Activated effector memory CD4-positive, alpha-beta T cell treated with Interleukin-2 at 50 U/mL for 16 hours (primary cell): ENCODE measurements around the gene WWOX.

ENCODE experiments used
- DNase-seq: peaks from one replicate; pipeline ENCODE4 v3.0.0-alpha.2; 2020

Gene WWOX

DNA sequence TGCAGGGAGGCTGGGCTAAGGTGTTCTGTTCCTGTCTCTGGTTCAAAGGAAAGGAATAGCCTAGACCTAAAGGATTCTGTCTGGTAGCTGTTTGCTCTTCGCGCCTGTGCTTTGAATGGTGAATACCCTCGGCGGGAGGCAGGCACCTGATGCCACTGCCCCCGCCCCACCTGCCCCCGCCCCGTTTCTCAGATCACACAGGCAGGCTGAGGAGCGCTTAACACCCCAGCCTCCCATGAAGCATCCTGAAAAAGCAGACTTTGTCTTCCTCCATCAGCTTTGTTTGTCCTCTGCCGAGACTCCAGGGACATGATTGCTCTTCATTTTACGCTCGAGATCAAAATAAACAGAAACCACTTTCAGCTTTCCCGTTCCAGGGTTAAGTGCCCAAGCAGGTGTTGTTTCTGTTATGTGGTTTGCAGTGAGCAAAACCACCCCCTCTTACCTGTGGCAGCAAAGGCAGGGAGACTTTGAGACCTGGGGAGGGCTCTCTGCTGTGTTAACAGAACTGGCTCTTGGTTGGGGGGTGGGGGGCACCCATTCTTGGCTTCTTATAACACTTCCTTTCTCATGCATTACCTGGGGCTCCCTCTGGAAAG lies 452.1 kb downstream of the WWOX start:
- DNase-seq, result no peak

DNA sequence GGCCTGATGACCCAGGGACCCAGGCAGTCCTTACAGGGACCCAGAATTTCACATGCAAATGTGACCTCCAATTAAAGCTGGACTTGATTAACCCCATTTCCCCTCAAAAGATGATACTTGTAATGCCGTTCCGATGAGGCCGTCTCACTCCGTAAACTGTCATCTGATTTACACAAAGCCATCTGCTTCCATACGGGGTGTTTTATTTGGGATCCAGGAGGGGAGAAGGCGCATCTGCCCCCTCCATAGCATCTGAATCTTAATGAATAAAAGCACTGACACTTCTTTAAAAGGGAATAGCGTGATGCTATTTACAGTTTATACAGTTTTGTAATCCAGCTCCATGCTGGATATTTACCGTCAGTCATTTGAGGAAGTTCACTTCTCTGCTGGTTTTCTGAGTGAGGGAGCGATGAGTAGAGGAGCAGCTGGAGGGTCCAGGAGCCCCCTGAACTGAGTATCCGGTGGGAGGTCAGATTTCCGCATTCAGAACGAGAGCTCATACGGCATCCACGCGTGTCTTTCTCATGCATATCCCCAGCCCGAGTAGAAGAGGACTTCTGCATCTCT lies 452.7 kb downstream of the WWOX start:
- no peak for DNase-seq

DNA sequence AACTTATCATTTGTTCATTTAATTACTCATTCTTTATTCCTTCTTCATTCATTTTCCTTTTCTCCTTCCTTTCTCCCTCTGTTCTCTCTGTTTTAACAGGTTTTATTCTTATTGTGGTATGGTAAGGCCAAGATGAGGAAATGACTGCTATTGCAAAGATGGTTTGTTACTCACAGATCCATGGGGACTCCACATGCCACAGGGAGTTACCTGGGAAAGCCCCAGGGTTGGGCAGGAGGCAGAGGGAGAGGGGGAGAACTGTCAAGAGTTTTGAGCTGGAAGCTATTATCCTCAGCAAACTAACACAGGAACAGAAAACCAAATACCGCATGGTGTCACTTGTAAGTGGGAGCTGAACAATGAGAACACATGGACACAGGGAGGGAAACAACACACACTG lies 453.3 kb downstream of the WWOX start:
- DNase-seq, result no peak

DNA sequence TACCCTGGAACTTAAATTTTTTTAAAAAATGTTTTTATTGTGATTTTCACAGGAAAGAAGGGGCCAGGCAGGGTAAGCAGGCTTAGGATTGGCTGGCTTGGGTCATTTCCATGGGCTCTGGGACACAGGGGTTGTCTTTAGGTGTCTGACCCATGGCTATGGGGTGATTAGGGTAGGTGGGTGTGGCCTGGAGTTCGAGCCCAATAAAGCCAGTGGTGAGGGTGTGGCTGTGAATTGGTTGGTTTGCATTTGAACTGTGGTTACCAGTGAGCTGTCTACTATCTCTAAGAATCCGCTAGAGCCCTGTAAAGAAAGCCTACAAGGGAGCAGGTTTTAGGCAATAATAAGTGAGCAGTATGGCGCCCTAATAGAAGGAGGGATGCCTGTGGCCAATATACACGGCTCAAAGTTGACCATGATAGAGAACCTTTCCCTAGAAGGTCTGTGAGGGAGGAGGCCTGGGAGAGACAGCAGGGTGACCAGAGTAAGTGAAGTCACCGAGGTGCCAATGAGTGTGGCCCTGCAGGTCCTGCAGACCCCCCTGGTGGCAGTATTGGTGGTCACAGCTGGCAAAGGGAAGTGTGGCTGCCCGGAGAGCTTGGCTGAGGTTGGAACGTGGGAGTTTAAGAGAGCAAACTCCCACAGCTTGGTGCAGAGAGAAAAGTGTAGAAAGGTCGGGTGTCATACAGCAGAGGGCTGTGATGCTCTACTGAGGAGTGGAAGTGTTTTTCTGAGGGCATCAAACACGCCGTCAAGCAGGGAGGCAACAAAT lies 454.0 kb downstream of the WWOX start:
- no peak for DNase-seq

DNA sequence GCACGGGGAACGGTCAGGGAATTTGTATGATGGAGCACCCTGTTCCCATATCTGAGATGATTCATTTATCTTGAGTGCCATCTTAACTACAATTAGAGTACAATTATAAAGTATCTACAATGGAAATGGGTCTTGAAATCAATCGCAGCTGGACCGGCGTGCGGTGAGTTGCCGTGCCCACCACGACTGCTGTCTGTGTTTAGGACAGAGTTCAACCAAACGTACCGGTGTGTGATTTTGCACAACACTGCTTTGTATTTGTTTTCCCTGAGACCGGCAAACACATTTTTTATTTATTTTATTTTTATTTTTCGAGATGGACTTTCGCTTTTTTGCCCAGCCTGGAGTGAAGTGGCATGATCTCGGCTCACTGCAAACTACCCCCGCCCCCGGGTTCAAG lies 457.0 kb downstream of the WWOX start:
- DNase-seq, result no peak

DNA sequence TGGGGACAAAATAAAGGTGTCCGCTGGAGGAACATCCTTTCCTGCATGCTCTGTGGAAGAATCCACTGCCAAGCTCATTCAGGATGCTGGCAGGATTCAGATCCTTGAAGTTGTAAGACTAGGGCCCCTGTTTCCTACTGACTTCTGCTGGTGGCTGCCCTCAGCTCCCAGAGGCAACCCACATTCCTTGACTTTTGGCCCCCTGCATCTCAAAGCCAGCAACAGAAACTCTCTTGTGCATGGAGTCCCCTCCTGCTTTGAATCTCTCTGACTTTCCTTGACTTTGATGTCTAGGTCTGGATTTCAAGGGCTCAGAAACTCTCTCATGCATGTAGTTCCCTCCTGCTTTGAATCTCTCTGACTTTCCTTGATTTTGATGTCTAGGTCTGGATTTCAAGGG lies 461.5 kb downstream of the WWOX start:
- DNase-seq, result no peak

DNA sequence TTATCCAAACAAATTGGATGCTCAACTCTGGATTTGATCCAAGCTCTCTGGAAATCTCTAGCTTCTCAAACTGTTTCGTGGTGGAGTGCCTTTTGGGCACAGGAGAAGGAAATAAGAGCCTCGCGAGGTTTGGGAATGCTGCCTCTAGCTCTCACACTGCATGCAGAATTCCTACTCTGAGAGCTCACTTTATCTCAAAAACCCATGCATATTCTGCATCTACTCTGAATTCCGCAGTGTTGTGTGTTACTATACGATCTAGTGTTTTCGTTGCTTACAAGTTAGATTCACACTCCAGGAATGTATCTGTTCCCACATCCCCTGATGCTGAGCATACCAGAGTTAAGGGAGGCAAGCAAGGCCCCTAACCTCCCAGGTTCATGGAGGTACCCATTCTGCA lies 462.7 kb downstream of the WWOX start:
- no peak for DNase-seq

DNA sequence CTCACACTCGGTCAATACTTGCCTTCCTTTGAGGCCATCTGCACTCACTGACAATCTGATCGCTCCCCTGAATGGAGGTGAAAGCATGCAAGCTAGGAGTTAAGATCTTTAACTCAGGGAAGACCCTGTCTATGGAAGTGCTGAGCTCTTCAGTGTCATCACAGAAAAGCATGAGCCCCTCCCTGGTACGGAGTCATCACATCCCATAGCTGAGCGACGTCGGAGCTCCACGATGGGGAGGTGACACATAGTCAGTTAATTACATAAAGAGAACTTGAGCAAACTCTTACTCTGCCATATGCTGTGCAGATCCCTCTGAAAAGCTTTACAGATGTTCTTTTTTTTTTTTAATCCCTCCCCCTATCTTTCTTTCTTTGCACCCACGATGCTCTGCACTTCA lies 463.2 kb downstream of the WWOX start:
- no peak for DNase-seq

DNA sequence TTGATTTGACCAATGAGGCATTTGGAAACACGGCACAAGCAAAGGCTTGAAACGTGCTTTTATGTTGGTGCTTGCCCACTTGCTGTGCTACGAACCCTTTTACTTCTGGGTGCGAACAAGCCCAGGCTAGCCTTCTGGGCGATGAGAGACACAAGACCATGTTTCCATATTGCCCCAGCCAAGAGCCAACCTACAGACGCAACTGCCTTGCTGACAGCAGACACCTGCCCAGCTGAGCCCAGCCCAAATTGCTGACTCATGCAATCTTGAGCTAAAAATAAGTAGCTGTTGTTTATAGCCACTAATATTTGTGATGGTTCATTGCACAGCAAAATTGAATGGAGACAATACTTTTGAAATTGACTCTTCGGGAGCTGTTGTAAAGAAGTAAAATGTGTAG lies 464.5 kb downstream of the WWOX start:
- no peak for DNase-seq

DNA sequence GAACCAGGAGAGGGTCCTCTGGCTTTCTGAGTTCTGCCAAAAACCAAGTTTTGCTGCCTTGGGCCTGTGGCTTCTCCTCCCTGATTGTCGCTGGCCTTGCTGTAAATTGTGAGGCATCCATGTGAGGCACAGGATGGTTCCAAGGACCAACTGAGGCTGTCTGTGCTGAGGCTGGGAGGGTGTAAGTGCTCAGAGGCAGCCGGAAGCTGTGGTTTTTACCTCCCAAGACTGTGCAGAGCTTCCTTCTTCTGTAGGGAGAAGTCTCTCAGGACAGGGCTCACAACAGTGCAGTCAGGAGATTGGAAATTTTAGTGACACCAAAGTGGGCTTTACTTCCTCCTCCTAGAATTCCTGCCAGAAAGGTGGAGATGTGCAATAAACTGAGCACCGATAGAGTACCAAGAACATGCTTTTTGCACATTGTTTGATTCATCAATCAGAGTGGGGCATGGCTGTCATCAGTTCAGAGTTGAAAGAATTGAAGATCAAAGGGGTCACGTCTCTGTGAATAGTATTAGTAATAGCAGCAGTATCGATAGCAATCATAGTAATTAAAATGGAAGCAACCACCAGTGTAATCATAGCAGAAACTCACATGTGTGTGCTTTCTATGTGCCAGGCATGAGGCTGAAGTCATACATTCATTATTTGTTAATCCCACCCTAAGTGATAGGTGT lies 467.1 kb downstream of the WWOX start:
- DNase-seq, result no peak

DNA sequence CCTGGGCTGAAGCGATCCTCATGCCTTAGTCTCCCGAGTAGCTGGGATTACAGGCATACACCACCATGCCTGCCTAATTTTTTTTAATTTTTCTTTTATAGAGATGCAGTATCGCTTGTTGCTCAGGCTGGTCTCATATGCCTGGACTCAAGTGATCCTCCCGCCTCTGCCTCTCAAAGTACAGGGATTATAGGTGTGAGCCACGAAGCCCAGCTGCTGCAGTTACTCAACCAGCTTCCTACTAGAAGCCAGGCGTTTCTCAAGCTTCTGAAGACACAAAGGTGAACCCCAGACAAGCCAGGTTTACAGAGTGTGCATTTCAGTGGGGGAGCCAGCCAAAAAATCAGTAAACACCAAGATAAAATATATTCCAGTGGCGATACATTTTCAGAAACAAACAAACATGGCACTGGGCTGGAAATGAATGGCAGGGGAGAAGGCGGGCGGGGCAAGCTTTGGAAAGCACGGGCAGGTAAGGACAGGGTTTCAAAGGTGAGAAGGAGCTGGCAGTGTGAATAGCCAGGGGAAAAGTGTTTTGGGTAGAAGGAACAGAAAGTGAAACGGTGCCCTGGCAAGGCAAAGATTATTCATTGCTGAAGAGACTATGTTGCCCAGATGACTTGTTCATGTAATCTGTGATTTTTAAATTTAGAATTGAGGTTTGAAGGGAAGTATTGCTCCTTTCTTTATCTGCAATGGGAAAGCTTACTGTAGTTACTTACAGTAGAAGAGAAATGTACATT lies 471.1 kb downstream of the WWOX start:
- DNase-seq, result no peak

DNA sequence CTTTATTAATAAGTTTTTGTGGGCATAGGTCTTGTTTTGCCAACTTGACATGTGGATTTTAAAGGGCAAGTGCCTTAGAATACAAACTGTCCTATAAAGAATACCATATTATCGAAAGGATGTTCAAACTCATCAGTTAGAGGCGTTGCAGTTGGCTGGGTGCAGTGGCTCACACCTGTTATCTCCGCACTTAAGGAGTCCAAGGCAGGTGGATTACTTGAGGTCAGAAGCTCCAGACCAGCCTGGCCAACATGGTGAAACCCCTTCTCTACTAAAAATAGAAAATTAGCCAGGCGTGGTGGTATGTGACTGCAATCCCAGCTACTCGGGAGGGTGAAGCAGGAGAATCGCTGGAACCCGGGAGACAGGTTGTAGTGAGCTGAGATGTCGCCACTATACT lies 472.0 kb downstream of the WWOX start:
- DNase-seq, result no peak

DNA sequence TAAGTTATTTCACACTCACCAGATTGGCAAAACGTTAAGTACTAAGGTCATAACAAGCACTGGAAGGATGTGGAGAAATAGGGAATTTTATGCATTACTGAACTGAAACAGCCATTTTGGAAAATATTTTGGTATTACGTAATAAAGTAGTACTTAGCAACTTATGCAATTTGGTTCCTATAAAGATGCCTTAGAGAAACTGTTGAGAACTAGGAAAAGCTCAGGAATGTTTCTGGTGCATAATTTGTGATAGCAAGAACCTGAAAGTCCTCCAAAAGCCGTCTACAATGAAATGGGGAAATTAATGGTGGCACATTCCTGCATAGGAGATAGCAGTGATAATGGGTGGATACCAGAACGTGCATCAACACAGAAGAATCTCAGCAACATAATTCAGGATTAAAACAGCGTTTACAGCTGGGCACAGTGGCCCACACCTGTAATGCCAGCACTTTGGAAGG lies 472.5 kb downstream of the WWOX start:
- no peak for DNase-seq

DNA sequence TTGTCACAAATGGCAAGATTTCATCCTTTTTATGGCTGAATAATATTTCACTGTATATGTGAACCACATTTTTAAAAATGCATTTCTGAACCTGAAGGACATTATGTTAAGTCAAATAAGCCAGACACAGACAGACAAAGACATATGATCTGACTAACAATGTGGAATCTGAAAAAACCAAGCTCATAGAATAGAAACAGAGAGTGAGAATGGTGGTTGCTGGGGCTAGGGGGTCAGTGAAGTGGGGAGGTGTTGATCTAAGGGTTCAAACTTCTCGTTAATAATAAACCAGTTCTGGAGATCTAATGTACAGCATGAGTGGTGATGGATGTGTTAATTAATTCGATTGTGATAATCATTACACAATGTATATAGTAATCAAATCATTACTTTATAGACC lies 475.1 kb downstream of the WWOX start:
- DNase-seq, result no peak

DNA sequence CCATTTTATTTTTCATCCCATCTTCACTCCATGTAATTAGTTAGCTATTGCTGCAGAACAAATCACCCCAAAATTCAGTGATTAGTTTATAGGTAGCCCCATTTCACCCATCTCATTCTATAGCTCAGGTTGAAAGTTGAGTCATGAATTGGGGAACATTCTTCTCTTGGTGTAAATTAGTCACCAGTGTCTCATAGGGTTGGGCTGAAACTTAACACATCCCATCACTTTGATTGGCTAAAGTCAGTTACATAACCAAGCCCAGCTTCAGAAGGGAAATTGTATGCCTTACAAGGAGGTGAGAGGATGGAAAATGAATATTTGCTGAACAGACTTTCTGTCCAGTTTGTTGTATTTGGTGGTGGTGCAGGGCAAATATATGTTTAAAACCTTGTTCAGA lies 477.5 kb downstream of the WWOX start:
- DNase-seq, result no peak

DNA sequence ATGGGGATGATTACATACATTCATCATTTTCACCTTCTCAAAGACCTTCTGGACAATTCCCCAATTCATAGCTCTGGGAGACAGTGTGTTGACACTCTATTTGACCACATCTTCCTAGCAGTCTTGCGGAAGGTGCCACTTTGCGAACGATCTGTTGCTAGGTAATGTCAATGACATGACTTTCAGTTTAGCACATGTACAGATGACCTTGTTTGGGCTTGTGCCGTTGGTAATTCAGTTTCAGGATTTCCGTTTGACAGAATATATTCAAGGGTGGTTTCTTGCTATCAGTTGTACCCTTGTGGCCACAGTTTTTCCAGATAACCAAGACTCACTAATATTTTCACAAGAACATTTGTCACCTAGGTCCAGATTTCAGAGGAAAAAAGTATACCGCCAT lies 478.2 kb downstream of the WWOX start:
- DNase-seq, result no peak

DNA sequence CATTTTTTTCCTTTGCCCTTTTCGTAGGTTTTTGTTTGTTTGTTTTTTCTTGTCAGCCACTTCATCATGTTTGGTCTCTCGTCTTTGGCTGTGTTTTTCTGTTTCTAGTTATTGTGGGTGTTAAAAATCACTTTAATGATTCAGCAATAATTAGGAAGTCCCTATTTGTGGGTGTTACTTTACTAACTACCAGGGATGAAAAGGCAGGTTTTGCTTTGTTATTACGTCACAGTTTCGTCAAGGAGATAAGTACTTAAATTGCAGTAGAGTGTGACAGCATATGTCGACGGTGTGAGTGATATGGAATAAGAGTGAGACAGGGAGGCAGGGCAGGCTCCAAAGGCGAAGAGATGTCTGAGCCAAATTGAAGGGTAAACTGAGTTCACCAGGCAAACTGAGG lies 479.6 kb downstream of the WWOX start:
- no peak for DNase-seq

DNA sequence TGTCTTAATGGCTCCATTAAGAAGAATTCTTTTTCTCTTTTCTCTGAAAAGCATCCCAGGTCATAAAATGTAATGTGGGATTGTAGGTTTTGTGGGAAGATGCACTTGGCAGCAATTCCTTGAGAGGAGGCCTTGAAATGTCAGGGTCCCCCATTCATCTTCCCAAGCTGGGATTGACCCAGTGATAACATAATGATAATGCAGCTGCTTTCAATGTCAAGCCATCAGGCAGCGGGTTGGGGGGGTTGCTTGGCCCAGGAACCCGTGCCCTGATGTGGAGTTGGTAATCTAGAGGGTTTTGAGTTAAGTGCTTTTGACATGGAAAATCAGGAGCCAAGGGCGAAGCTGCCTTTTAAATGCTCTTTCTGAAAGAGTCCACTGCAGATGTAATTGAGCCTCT lies 484.0 kb downstream of the WWOX start:
- DNase-seq, result no peak

DNA sequence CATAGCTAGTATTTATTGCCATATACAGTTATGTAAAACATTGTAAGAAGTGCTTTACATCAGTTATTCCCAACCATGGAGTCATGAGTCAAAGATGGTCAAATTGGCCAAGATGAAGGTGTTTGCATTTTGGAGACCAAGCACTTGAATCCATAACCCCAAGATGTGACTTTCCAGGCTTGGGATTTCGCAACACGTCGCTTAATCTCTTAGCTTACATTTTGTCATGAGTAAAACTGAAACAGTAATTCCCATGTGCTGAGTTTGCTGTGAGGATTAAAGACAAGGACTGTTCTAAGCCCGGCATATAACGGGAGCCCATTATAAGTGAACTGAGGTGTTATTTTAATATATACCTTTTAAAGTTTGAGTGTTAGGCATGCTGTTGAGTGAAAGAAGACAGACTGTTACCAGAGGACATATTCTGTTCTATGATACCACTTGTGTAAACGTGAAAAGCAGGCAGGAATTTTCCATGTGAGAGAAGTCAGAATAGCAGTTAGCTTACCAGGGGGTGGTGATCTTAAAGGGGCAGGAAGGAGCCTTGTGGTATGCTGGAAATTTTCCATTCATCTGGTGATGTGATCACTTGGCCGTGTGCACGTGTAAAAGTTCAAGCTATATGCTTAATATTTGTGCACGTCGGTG lies 484.9 kb downstream of the WWOX start:
- no peak for DNase-seq

DNA sequence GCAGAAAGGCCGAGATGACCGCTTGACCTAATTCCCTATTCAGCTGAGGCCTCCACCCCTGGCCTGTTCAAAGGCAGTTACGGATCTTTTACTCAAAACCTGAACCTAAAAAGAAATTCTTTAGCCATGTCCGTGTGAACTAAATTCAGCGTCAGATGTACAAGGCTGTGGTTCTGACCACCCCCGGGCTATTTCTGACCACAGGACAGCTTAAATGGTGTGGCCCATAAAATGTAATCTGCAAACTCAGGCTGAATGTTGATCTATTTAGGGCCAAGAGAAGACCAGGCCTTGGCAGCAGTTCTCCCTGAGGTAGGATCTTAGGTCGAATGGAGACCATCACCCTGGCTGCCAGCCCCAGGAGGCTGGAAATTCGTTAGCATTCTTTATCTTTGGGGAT lies 485.5 kb downstream of the WWOX start:
- DNase-seq, result no peak

DNA sequence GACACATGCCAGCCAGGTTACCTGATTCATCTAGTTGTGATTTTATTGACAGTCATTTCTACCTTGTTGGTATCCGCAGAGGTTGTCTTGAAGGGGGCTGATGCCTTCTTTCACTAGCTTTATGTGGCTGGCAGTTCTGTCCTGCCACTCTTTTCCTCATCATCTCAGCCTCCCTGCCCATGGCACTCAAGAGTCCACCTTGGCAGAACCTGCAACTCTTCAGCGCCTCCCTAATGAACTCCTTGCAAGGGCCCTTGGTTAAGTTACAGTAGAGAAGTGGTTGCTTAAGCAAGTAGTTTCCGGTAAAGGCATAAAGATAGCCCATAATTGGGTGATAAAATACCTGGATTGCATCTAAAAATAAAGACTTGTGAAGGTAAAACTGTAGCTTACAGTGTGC lies 489.9 kb downstream of the WWOX start:
- no peak for DNase-seq

DNA sequence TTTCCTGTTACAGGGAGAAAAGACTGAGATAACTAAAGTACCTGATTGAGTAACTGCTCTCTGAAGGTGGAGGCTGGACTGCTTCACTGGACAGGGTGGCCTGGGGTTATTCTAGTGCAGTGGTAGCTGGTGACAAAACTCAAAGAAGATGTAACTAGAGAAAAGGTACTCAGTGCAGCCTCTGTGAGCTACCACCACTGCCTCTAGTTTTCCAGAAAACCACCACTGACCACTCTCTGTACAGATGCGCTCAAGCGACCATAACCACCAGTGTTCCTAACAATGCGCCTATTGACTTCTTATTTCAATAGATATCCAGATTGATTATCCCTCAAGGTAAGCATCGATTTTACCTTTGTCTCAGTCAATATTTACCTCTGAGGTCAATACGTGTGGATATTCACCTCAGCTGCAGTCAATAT lies 492.2 kb downstream of the WWOX start:
- no peak for DNase-seq

DNA sequence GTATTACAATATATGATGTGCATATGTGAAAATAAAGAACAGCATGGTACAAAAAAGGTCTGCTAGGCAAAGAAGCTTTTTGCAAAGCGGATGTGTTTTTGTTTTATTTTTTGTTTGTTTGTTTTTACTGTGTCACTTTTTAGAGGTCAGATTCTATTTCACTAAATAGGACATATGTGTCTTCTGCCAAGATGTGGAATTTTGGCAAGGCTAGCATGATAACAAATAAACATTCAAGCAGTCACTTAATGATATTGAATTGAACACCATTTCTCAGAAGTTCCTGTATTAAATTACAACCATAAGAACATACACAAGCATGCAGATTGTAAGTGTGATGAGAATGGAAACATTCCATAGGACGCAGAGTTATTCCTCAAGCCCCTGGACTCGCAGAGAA lies 492.7 kb downstream of the WWOX start:
- DNase-seq, result no peak
